ENCODE data around the gene WHRN. TPM values are rescaled to one million over a fixed set of nuclear protein-coding genes. Genes with fewer than 3 reads are reported as not detected.

WHRN gene
- total RNA-seq, 2 experiments from 2014 or later = 0.19 to 2.1 TPM

DNA sequence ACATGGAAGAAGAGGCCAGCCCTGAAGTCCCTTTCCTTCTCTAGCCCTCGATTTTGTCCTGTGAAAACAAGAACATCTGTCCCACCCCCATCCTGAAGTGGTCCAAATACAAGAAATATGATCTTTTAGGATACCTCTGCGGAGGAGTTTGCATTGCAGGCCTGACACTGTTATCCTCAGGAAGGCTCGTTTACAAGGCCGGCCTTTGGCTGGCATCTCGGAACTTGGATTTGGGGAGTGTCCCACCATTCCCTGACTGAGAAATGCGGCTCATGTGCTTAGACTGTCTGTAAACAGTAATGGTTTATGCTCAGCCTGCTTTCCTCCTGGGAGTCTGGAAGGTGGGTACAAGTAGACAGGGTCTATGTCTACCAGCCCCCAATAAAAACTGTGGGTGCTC lies 26.4 kb downstream of the WHRN start:
- H3K9me2 ChIP-seq (ENCODE audit: insufficient read depth, low read length) = no peaks in the 10 kb centered on the region
- ChIA-PET CTCF (ENCODE audit: unreplicated experiment) (no interaction called here), POLR2A (no interaction called here)
- H3K4me2 ChIP-seq (ENCODE audit: low read length) = no peak overlapping the region
- no peaks in the 10 kb centered on the region for H4K20me1 ChIP-seq (ENCODE audit: insufficient read depth, low read length)
- BruUV-seq (replicated peaks) = no TSS peak
- no peak for TF ChIP-seq CTCF (conservative IDR thresholded peaks at IDR 0.05; ENCODE audit: low read length)
- TF ChIP-seq EZH2phosphoT487 (IDR thresholded peaks at IDR 0.05; ENCODE audit: borderline replicate concordance, low read depth, low read length) = no peak
- intact Hi-C loops (cut with micrococcal nuclease; ENCODE audit: unreplicated experiment) = no loop called here
- DNase-seq (ENCODE audit: low spot score) = no peak
- no peak overlapping the region for H3K27ac ChIP-seq (ENCODE audit: low read depth, low read length, poor library complexity, severe bottlenecking)
- H3K4me3 ChIP-seq (ENCODE audit: low read depth, low read length, poor library complexity, severe bottlenecking) = no peak overlapping the region
- H2AFZ ChIP-seq (ENCODE audit: low read length) = no peak overlapping the region
- H3K79me2 ChIP-seq (ENCODE audit: insufficient read depth, low read depth, low read length) = no peaks in the 10 kb centered on the region
- no peaks in the 10 kb centered on the region for H3K36me3 ChIP-seq (ENCODE audit: insufficient read depth, low read length)
- H3K9me3 ChIP-seq (ENCODE audit: low read length) = no peaks in the 10 kb centered on the region
- no peaks in the 10 kb centered on the region for H3K4me1 ChIP-seq (ENCODE audit: insufficient read depth, low read length, poor library complexity, severe bottlenecking)

DNA sequence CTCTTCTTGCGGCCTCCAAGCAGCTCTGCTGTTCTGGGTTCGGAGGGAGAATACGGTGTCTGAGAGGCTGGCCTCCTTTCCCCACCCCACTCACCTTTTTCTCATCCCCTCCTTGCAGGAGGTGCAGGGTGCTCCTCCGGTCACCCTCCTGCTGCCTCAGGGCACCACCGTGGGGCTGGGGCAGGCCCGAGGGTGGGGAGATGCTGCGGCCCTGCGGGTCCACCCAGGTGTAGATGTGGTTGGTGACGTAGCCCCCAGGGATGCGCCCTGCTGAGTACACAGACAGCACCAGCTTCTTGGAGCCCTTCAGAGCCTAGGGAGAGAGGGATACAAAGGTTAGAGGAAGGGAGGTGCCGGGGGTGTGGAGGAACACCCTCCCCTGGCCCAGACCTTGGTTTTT lies 26.8 kb downstream of the WHRN start:
- BruUV-seq (replicated peaks) = no TSS peak
- no peaks in the 10 kb centered on the region for H4K20me1 ChIP-seq (ENCODE audit: insufficient read depth, low read length)
- H3K9me2 ChIP-seq (ENCODE audit: insufficient read depth, low read length) = no peaks in the 10 kb centered on the region
- H2AFZ ChIP-seq (ENCODE audit: low read length) = no peak overlapping the region
- H3K4me1 ChIP-seq (ENCODE audit: insufficient read depth, low read length, poor library complexity, severe bottlenecking) = no peaks in the 10 kb centered on the region
- no peak overlapping the region for H3K27ac ChIP-seq (ENCODE audit: low read depth, low read length, poor library complexity, severe bottlenecking)
- no peak for TF ChIP-seq EZH2phosphoT487 (IDR thresholded peaks at IDR 0.05; ENCODE audit: borderline replicate concordance, low read depth, low read length)
- TF ChIP-seq CTCF (conservative IDR thresholded peaks at IDR 0.05; ENCODE audit: low read length) = no peak
- no peaks in the 10 kb centered on the region for H3K36me3 ChIP-seq (ENCODE audit: insufficient read depth, low read length)
- POLR2A ChIA-PET = no interaction called here
- intact Hi-C loops (cut with micrococcal nuclease; ENCODE audit: unreplicated experiment) = no loop called here
- no peak overlapping the region for H3K4me3 ChIP-seq (ENCODE audit: low read depth, low read length, poor library complexity, severe bottlenecking)
- H3K4me2 ChIP-seq (ENCODE audit: low read length) = no peak overlapping the region
- no peaks in the 10 kb centered on the region for H3K9me3 ChIP-seq (ENCODE audit: low read length)
- H3K79me2 ChIP-seq (ENCODE audit: insufficient read depth, low read depth, low read length) = no peaks in the 10 kb centered on the region
- DNase-seq (ENCODE audit: low spot score) = no peak
- CTCF ChIA-PET (ENCODE audit: unreplicated experiment) = no interaction called here

- Histone ChIP-seq H3K36me3 (ENCODE audit: insufficient read depth, low read length) (no peaks in the 10 kb centered on the region), H3K9me3 (ENCODE audit: low read length) (no peaks in the 10 kb centered on the region), H3K27ac (ENCODE audit: low read depth, low read length, poor library complexity, severe bottlenecking) (no peak overlapping the region), H3K4me3 (ENCODE audit: low read depth, low read length, poor library complexity, severe bottlenecking) (no peak overlapping the region), H4K20me1 (ENCODE audit: insufficient read depth, low read length) (no peaks in the 10 kb centered on the region), H3K4me1 (ENCODE audit: insufficient read depth, low read length, poor library complexity, severe bottlenecking) (no peaks in the 10 kb centered on the region), H3K4me2 (ENCODE audit: low read length) (no peak overlapping the region), H3K79me2 (ENCODE audit: insufficient read depth, low read depth, low read length) (no peaks in the 10 kb centered on the region), H3K9me2 (ENCODE audit: insufficient read depth, low read length) (no peaks in the 10 kb centered on the region), H2AFZ (ENCODE audit: low read length) (no peak overlapping the region)
- POLR2A ChIA-PET = no interaction called here
- intact Hi-C loops (cut with micrococcal nuclease; ENCODE audit: unreplicated experiment) = no loop called here
- no TSS peak for BruUV-seq (replicated peaks)
- DNase-seq (ENCODE audit: low spot score) = no peak
- CTCF ChIA-PET (ENCODE audit: unreplicated experiment) = no interaction called here
- TF ChIP-seq CTCF (conservative IDR thresholded peaks at IDR 0.05; ENCODE audit: low read length) = no peak
Observed at GRCh38 chr9:114477642-114478041, 27.6 kb downstream of the WHRN start.

Measured in OCI-LY7 (cell line).